GM20000 (cell line): ENCODE data around the gene CYP4F8.
"Not testable (repeated sequence)": the region's sequence is repeated elsewhere in the genome, so short reads cannot be mapped to it uniquely, and the experiment has no call there.

Experiments used
- DNase-seq: peaks from one replicate; pipeline ENCODE4 v3.0.0; 2012; ENCODE audit warnings: low spot score
- TF ChIP-seq, protein P1 (sequence below): IDR thresholded peaks from 2 replicates; pipeline ENCODE4 v1.5.1; 2012; ENCODE audit warnings: mild to moderate bottlenecking, control low read depth; ENCODE audit errors: extremely low read depth, missing control alignments

The CYP4F8 gene

GRCh38 chr19:15669891-15670290 is 54.9 kb downstream of the CYP4F8 start:
- TF ChIP-seq, protein P1, sequence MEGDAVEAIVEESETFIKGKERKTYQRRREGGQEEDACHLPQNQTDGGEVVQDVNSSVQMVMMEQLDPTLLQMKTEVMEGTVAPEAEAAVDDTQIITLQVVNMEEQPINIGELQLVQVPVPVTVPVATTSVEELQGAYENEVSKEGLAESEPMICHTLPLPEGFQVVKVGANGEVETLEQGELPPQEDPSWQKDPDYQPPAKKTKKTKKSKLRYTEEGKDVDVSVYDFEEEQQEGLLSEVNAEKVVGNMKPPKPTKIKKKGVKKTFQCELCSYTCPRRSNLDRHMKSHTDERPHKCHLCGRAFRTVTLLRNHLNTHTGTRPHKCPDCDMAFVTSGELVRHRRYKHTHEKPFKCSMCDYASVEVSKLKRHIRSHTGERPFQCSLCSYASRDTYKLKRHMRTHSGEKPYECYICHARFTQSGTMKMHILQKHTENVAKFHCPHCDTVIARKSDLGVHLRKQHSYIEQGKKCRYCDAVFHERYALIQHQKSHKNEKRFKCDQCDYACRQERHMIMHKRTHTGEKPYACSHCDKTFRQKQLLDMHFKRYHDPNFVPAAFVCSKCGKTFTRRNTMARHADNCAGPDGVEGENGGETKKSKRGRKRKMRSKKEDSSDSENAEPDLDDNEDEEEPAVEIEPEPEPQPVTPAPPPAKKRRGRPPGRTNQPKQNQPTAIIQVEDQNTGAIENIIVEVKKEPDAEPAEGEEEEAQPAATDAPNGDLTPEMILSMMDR, result no peak
- DNase-seq, result no peak

GRCh38 chr19:15671237-15671821 is 56.3 kb downstream of the CYP4F8 start:
- no peak for DNase-seq
- TF ChIP-seq, protein P1, result no peak

DNA sequence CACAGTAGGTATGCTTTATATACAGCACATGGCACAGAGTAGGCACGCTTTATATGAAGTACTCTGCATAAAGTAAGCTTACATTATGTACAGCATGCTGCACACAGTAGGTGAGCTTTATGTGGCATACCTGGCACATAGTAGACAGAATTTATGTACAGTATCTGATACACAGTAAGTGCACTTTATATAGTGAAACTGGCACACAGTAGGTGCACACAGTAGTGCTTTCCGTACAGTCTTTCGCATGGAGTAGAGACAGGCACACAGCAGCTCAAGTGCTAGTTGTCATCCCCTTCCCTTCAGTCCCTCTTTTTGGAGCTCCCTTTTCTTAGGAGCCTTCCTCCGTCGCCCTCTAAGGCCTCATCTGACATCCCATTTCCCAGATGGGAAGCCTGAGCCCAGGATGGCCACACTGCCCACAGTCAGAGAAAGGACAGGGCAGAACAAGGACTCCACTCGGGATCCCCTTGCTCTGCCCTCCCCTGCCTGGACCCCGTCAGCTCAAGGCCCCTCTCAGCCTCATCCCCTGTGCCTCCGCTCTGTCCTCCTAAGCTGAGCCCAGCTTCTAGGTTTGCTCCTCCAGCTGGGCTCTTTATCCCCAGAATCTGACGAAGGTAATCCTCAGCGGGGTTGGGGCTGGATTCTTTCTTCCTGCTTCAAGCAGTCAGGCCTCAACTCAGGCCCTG is 57.0 kb downstream of the CYP4F8 start:
- TF ChIP-seq, protein P1, result no peak
- DNase-seq, result no peak

DNA sequence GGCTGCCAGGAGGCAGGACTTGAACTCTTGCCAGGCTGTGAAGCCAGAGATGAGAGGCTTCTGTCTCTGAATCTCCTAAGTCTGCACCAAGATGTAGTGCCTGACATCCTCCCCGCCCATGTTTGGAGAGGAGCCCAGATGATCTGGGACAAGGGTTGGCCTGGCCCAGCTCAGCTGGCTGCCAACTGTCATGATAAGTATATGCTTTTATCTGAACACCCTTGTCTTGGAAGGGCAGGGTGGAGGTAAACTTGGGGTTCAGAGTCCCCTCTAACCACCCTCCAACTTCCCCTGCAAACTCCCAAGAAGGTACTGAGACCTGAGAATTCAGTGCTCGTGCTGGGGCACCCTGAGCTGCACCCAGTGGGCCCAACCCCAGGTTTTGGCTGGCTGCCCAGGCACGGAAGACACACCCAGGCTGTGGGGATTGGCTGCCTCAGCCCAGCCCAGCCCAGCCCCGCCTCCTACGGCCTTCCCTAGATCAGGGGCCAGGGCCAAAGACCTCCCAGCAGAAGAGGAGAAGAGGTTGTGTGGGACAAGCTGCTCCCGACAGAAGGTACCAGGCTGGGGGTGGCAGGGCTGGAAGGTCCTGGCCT is 57.7 kb downstream of the CYP4F8 start, which contains the start of gene CYP4F12:
Gene CYP4F12, plus strand, starts transcription at position 508 of the 596 bp plus-strand sequence. CDS start 443 bp downstream, outside the sequence.
- TF ChIP-seq, protein P1, result no peak
- no peak for DNase-seq

DNA sequence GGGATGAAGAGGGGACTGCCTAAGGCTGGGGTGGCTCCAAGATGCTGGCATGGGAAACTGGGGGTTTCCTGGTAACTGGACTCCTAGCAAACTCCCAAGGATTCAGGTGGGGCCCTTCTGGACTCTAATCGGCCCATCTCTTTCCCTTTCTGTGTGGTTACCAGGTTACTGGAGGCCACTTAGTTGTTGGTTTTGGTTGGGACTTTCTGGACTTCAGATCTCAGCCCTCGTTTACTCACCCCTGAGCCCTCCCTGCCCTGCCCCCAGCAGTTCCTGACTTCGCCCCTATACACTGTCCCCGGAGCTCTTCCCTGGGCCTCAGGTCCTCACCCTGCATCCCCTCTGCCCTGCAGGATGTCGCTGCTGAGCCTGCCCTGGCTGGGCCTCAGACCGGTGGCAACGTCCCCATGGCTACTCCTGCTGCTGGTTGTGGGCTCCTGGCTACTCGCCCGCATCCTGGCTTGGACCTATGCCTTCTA is 58.2 kb downstream of the CYP4F8 start:
- TF ChIP-seq, protein P1, result no peak
- DNase-seq, result no peak

- TF ChIP-seq, protein P1, result no peak
- no peak for DNase-seq
Measured at GRCh38 chr19:15675560-15675959, 60.5 kb downstream of the CYP4F8 start.

DNA sequence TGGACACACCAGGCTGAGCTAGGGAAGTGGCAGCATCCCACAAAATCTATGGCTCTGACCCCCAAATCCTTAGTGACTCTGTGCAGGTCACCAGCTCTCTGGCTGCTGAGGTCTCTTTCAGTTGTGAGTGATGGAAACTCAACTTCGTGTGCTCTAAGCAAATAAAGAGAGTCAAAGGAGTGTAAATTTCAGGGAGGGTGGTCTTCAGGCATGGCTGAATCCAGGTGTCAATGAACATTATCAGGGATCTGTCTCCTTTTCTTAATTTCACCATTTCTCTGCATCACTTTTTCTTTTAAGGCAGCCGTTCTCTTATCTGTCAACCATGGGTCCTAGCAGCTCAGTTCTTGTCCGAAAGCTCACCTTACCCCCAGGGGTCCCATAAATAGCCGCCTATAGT is 64.1 kb downstream of the CYP4F8 start:
- no peak for DNase-seq
- TF ChIP-seq, protein P1, result no peak

DNA sequence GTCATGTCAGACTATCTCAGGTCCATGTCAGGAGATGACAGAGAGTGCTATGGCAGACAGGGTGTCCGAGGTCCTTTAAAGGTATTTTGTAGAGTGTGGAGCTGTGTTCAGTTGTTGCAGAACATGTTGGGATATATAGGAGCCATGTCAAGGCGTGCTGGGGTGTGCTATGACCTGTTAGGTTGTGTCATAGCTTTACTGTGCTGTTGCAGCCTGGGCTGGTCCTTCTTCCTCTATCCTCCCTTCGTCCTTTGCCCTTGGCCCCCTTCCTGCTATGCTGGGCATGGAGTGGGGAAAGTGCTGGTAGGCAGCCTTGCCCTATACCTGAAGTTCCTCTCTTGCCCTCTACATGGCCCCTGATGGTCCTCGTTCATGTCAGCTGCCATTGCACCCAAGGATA is 64.8 kb downstream of the CYP4F8 start:
- DNase-seq, result not testable (repeated sequence)
